ENCODE results near the gene SPPL2A.

Gene SPPL2A

DNA sequence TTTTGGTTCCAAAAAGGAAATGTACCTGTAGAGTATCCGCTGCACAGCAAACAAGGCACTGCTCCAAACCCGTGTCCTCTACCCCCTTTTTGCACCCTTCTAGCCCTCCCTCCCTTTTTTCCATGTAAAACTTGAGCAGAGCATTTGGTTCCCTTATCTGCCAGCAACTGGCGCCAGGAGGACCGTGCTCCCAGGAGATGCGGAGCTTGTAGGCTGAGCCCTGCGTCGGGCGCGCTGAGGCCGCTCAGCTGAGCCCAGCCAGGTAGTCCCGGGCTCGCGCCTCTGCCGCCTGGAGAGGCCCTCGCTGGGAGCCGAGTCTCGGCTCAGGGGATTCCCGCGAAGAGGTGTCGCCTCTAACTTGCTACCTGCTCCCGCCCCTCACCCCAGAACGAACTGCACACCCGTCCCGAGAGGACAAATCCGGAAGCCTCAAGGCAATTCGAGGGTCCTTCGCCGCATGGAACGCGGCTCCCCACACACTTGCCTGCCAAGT is 79.5 kb downstream of the SPPL2A start:
- DNase-seq, result peak; percentile 48

DNA sequence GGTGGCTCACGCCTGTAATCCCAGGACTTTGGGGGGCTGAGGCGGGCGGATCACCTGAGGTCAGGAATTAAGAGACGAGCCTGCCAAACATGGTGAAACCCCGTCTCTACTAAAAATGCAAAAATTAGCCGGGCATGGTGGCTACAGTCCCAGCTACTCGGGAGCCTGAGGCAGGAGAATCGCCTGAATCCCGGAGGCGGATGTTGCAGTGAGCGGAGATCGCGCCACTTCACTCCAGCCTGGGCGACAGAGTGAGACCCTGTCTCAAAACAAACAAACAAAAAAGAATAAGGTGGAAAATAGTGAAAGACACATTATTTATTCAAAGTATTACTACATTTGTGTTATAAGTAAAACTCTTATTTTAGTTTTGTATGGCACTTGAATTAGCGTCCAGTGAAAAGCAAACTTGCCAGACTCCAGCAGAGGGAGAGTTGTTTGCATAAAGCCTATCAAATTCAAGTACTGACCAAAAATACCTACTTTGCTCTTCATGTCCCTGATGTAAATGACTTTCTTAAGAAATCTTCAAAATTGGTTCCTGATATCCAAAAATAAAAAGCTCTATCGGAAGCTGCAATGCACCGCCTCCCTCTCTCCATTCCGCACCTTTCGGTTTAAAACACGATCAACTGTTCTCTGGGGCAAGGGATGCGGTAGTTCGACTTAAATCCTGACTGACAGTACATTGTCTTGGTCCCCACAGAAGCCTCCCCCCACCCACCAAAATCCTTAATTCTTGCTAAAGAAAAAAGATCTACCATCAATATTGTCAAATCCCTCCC is 80.1 kb downstream of the SPPL2A start:
- no peak for DNase-seq

DNA sequence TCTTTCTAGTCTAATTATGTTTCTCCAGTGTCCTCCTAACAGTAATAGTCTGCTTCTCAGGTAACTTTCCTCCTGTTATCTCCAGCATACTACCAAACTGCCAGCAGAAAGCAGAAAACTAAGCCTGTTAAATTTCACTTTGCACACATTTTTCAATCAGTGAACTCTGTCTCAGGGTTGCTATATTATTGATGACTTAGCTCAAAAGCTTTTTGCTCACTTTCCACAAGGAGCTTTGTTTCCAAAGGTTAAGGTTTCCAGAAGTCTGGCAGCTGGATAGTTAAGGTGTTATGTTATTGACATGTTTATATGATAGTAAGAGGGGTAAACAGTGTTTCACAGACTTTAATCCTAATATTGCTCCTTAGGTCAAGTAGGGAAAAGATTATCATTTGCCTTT is 84.0 kb downstream of the SPPL2A start:
- DNase-seq, result no peak

DNA sequence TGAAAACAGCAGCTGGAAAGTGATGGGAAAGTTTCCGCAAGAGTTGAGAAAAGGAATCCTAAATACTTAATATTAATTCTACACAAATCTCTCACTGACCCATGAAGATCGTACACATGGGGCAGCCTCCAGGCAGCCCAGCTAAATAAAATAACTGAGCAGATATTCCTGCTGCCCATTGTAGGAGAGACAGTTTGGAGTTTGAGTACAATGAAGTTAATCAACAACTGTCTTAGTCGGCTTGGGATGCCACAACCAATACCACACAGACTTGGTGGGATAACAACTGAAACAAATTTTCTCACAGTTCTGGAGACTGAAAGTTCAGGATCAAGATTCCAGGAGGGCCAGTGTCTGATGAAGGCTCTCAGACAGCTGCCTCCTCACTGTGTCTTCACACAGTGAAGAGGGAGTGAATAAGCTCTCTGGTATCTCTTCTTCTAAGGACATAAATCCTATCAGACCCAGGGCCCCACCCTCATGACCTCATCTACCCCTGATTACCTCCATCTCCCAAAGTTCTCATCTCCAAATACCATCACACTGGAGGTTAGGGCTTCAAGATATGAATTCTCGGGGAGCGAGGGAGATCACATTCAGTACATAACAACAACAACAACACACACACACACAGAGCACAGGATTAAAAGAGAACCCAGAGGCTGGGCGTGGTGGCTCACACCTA is 88.6 kb downstream of the SPPL2A start:
- DNase-seq, result peak; percentile 79

DNA sequence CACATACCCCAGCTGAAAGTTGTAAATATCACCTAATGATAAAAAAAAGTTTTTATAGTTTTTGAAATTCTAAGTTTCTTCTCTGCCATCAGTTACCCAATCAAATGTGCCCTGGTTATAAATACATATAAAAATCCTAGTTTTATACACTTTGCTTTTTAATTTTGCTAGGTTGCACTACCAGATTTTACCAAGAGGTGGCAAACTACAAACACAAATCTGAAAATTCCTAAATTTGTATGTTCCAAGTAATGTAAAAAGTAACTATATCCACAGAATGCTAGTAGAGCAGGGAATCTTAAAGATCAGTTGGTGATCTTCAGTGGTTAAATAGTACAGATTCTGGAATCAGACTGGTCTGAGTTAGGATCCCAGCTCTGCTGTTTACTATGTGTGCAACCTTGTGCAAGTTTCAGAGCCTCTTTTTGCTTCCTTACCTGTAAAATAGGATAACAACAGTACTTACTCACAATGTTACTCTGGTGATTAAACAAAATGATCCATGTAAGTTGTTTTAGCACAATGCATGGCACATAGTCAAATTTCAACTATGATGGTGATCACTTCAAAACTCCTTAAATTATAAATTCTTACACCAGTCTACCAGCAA is 89.9 kb downstream of the SPPL2A start:
- DNase-seq, result peak; percentile 43

DNA sequence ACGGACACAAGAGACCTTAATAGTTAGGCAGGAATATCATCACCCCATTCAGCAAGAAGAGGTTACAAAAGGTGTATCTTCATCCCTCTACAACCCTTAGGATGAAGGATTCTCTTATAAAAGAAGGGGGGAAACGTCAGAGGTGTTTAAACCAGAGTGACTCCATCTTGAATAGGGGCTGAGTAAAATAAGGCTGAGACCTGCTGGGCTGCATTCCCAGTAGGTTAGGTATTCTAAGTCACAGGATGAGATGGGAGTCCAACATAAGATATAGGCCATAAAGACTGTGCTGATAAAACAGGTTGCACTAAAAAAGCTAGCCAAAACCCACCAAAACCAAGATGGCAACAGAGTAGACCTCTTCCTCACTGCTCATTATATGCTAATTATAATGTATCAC is 95.4 kb downstream of the SPPL2A start:
- DNase-seq, result no peak

DNA sequence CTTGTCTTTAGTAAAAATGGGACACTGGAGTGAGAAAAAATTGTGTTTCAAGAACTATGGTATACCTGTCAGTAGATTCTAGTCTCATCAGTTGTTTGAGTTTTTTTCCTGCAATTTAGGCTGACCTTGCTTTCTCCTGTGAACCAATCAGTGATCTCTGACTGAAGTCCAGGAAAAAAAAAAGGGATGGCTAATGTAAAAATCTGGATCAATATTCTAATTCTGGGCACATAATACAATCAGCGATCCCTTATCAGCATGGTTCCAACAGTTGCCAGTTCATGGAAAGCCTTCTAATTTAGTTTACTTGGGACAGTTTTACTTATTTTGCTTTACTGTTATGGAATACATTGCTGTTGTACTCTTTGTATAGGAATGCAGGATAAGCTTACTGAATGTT is 95.9 kb downstream of the SPPL2A start:
- DNase-seq, result no peak

DNA sequence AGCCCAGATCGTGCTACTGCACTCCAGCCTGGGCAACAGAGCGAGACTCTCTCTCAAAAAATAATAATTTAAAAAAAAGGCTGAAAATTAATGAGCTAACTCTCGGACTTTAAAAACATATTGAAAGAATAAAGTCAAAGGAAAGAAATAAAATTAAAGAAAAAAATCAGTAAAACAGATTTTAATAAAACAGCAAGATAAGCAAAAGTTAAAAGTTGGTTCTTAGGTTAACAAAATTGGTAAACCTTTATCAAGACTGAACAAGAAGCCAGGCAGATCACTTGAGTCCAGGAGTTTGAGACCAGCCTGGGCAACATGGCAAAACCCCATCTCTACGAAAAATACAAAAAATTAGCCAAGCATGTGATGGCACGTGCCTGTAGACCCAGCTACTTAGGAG is 99.6 kb downstream of the SPPL2A start:
- DNase-seq, result no peak

DNA sequence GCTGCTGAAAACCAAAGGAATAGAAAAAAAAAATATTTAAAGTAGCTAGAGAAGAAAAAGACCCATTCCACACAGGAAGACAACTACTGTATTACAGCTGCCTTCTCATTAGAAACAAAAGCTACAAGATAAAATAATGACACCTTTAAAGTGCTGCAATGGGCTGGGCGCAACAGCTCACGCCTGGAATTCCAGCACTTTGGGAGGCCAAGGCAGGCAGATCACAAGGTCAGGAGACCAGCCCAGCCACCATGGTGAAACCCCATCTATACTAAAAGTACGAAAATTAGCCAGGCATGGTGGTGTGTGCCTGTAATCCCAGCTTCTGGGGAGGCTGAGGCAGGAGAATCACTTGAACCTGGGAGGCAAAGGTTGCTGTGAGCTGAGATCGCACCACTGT is 110.0 kb downstream of the SPPL2A start:
- no peak for DNase-seq

DNA sequence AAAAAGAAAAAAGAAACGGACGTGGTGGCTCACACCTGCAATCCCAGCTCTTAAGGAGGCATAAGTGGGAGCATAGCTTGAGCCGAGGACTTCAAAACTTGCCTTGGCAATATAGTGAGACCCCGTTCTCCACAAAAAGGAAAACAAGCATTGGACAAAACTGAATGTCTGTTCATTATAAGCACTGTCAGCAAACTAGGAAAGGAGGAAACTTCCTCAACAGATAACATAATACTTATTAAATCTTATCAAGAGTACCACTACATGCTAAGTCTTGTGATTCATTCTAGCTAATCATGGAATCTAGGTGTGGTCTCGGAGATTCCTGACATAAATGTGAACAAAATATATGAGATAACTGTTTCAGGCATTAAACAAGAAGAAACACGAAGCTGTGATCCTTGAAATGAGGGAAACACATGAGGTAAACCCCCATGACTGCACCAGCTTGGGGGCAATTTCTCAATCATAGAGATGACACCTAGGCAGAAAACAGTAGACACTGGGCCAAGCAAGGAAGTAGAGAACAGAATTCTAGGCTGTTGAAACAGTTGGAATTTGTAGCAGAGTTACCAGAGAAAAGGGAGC is 112.3 kb downstream of the SPPL2A start:
- no peak for DNase-seq

DNA sequence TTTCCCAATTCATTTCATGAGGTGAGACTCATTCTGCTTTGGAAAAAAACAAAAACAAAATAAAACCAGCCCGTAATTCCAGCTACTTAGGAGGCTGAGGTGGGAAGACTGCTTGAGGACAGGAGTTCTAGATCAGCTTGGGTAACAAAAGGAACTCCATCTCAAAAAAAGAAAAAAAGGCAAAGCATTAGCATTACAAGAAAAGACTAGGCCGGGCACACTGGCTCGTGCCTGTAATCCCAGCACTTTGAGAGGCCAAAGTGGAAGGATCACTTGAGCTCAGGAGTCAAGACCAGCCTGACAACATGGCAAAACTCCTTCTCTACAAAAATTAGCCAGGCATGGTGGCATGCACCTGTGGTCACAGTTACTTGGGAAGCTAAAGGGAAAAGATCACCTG is 112.8 kb downstream of the SPPL2A start:
- no peak for DNase-seq
